ENCODE results near the gene IL20RA.

The IL20RA gene

DNA sequence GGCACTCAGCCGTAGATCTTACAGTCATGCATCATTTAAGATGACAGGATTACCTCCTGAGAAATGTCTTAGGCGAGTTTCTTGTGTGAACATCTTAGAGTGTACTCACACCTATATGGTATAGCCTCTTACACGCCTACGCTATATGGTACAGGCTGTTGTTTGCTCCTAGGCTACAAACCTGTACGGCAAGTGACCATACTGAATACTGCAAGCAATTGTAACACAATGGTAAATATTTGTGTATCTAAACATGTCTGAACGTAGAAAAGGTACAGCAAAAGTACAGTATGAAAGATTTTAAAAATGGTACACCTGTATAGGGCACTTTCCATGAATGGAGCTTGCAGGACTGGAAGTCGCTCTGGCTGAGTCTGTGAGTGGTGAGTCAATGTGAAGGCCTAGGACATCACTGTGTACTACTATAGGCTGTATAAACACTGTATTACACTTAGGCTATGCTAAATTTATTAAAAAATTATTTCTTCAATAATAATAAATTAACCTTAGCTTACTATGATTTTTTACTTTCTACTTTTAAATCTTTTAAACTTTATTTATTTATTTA, 541 bp upstream of the IL20RA start:
- DNase-seq (ENCODE audit: low read depth in 2 of 2) = no peak

GRCh38 chr6:137043710-137044365, 927 bp downstream of the IL20RA start:
- no peak for DNase-seq (ENCODE audit: low read depth in 2 of 2)

DNA sequence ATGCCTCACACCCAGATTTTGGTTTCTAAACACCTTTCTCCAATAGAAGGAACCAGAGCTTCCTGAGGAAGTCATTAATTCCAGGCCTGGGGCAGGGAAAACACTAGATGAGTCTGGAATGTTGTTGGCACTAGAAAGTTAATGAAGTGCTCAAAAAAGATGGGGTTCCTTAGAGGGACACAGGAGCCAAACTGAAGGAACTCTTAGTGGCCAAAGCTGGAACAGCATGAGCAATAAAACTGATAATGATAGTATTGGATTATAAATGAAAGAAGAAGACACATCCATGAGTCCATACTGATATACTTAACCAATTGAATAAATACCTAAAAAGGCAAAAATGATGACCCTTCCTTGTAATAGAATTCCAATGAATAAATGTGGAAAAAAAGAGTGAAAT, 4.4 kb downstream of the IL20RA start:
- no peak for DNase-seq (ENCODE audit: low read depth in 2 of 2)

GRCh38 chr6:137039010-137039409, 5.8 kb downstream of the IL20RA start:
- DNase-seq (ENCODE audit: low read depth in 2 of 2) = no peak

DNA sequence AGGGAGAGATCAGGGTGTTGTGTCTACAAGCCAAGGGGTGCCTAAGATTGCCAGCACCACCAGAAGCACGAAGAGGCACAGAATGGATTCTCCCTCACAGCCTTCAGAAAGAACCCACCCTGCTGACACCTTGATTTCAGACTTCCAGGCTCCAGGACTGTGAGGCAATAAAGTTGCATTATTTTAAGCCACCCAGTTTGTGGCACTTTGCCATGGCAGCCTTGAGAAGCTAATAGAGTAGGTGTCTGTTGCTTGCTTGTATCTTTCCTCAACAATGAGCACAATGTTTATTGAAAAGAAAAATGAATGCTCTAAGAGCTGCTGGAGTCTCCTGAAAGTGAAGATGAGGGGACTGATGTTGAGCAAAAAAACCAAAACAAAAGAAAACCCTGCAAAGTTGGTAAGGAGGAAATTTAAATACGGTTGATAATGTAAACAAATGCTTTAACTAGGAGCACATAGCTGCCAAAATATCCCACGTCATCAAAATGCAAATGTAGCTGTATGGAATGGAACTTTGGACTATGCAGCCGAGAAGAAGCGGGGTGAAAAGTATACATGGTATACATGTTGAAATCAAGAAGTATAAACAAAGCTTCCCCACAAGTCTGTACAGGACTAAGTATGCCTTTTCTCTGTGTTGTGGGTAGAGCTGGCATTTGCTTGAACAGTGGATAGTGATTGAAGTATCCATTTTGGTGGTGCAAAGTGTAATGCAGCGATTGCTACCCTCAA, 8.0 kb downstream of the IL20RA start:
- no peak for DNase-seq (ENCODE audit: low read depth in 2 of 2)

- DNase-seq (ENCODE audit: low read depth in 2 of 2) = peak in 1 of 2 donors; percentile 28
Measured at GRCh38 chr6:137033828-137034227, 10.9 kb downstream of the IL20RA start.

- no peak for DNase-seq (ENCODE audit: low read depth in 2 of 2)
Measured at GRCh38 chr6:137031122-137031521, 13.6 kb downstream of the IL20RA start.

- DNase-seq (ENCODE audit: low read depth in 2 of 2) = no peak
Measured at GRCh38 chr6:137028912-137029311, 15.9 kb downstream of the IL20RA start.

DNA sequence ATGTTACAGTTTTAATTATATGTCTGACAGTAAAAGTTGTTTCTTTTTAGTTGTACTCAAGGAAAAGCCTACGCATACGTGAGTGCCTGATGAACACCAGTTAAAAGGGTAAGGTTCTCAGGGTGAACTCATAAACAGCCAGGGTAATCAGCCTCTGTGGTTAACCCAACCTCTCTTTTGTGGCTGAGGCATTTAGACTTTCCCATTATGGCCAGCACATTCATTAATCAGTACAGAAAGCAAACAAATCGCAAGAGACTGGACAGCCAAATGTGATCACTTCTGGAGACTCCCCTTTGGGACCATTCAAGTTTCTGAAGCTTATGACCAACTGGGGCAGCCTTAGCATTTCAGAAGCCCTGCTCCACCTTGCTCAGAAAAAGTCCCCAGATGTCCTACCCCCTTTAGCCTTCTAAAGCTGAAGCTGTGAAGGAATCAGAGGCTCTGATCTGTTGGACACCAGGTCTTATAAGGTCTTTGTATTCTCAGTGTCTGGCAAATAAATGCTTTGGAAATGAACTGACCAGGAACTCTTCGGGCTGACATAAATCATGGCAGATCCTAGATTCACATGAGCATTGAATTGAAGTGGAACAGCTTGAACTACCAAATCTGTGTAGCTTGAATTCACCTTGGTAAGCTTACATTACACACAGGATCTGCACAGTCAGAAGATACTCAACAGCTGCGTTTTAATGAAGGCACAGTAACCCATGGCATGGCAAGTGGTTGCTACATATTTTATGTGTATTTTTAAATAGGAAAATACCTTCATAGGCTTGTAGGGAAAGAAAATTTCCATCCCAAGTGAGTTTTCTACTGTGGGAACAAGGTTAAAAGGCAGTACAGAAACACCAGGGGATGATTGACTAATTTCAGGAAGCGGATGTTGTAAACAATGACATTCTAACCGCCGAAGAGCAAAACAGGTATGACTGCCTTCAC, 18.7 kb downstream of the IL20RA start:
- DNase-seq (ENCODE audit: low read depth in 2 of 2) = no peak

DNA sequence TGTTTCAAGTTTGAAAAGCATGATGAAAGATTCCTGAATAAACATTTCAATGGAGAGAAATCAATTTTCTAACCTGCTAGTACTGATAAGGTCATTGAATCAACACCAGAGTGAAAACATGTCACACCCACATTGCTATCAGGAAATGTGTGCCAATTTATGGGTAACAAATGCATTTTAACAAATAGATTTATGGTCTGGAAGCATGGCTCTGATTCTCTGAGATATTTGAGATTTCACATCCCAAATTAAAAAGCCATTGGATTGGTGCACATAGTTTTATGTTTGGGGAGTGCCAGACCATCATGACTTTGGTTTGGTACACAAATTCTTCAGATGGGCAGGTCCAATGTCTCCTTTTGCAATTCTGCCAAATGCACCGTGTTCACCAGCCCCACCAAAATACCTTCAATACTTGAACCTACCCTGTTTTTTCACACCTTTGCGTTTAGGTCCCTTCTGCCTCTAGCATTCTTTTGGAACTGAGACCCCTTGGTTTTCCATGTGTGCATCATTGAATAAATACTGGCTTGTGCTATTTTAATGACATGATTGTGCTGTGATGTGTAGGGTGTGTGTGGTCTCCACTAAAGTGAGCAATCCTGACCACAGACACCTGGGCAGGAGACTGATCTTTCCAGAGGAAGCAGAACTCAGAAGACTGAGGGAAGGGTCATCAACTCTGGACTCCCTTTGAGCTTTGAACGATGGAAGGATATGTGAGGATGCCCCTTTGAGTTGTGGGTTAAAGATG, 20.4 kb downstream of the IL20RA start:
- no peak for DNase-seq (ENCODE audit: low read depth in 2 of 2)

DNA sequence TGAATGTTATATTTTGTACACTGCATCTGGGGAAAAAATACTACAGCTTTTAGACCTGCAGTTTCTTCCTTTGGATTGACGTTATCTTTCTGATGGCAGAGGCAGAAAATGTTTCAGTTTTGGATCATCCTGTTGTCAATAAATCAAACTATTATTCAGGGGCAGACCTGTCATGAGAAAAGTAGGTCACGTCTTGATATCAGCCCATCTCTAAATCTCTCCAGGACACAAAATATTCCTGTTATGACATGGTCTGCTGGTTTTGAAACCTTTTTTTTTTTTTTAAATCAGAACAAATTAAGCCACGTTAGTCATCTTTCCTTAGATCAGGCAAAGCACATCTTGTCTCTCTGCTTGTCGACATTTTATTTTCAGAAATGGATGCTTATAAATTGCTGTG, 24.0 kb downstream of the IL20RA start:
- no peak for DNase-seq (ENCODE audit: low read depth in 2 of 2)

GRCh38 chr6:137019476-137020272, 25.1 kb downstream of the IL20RA start:
- DNase-seq (ENCODE audit: low read depth in 2 of 2) = no peak

DNA sequence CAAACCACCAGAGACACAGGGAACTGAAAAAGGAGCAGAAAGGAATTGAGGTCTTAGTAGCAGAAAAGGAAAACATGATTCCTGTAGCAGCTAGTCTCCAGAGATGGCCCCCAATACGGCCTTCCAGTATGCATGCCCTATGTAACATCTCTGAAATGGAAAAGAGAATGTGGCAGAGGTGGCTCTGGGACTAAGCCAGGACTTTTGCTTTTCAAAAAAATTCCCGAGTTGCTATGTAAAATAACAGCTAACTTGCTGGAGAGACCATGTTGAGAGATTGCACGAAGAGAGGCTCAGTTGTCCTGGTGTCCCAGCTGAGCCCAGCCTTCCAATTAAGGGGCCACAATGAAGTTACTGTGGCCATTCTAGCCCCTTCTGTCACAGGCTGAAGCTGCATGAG, 27.7 kb downstream of the IL20RA start:
- DNase-seq (ENCODE audit: low read depth in 2 of 2) = no peak

- DNase-seq (ENCODE audit: low read depth in 2 of 2) = no peak
Measured at GRCh38 chr6:137016356-137016755, 28.4 kb downstream of the IL20RA start.

DNA sequence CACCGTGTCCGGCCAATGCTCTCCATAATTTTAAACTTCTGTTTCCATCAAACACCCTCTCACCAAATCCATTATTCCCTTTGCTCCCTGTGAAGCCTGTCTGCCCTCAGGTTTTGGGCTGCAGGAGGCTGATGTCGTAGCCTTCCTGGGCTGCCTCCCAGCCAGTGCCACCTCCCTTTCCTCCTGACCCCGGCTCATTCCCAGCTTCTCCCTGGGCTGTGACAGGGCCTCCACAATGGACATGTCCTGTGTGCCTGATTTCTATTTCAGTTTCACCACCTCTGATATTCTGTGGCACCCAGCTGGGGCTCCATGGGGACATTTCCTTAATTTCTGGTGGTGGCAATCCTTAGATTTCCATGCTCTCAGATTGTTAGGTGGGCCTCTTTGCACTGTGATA, 28.8 kb downstream of the IL20RA start:
- DNase-seq (ENCODE audit: low read depth in 2 of 2) = no peak

DNA sequence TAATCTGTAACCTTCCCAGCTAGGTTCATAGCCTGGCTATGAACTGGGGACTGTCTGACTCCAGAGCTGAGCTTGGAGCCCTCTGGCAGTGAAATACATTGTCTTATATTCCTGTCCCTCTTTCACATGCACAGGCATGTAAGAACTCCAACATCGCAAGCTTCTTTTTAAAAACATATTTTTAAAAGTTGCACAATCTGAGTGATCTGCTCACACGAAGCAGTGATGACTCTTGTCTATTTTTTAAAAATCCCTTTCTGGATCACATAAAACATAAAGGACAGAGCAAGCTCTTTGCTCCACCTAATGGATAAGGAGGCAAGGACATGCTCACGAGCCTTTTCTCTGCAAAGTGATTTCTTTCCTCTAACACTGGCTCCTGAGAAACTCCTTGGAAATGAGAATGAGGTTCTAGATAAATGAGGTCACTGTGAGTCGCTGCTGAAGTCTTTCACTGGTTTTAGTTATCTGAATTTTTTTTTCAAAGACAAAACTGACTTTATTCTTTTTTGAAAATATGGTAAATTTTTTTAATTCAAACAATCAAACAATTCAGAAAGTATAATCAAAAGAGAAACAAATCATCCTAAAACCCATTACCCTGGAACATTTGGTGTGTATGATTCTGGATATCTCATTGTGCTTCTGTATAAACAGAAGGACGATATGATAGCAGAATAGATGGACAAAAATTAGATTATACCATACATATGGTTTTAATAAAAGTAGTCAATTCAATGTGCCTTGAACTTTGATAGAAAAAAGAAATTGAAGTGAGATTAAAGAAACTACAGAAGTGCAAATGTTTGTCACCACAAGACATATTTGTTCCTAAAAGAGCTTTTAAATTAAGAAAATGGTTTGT, 30.8 kb downstream of the IL20RA start:
- no peak for DNase-seq (ENCODE audit: low read depth in 2 of 2)

GRCh38 chr6:137013031-137013430, 31.7 kb downstream of the IL20RA start:
- no peak for DNase-seq (ENCODE audit: low read depth in 2 of 2)

GRCh38 chr6:137011406-137011805, 33.4 kb downstream of the IL20RA start:
- no peak for DNase-seq (ENCODE audit: low read depth in 2 of 2)

DNA sequence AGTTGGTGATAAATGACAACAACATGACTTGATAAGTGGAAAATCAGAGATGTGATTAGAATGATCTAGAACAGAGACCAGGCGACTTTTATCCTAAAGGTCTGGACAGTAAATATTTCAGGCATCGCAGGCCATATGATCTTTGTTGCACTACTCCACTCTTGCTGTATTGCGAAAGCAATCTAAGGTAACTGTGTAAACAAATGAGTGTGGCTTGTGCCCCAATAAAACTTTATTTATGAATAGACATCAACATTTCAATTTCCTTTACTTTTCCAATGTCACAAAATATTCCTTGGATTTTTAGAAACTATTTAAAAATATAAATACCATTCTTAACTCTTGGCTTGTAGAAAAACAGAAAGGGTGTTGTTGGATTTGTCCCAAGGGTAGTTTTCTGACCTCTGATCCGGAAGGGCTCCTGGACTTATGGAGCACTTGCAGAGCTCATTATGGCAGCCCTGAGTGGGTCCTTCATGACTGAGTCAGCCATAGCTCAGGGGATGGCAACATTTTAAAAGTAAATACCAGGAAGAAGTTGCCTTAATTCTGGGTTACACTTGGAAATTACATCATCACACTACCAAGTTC, 34.5 kb downstream of the IL20RA start:
- no peak for DNase-seq (ENCODE audit: low read depth in 2 of 2)
